AML-193 (cell line): ENCODE measurements around the gene OR6N1.
A peak's percentile ranks its signal among the peaks of the same experiment; 100 is the strongest.

Experiments
- DNase-seq, 2 experiments: peaks; one replicate each; lab custom pipeline; 2025; lab: John Stamatoyannopoulos, UW

Gene OR6N1

GRCh38 chr1:158771950-158772866 is at the start of gene OR6N1:
TSS of gene OR6N1 (minus strand) at chr1:158772195. CDS start at chr1:158766682, 5,513 bp downstream.
- DNase-seq: no peak

- DNase-seq: no peak
Measured at GRCh38 chr1:158821723-158822122, 49.7 kb upstream of the OR6N1 start.

- DNase-seq: no peak
Measured at GRCh38 chr1:158819461-158820443, 47.8 kb upstream of the OR6N1 start.

GRCh38 chr1:158818975-158819431 is 47.0 kb upstream of the OR6N1 start:
- no peak for DNase-seq

GRCh38 chr1:158818560-158818959 is 46.6 kb upstream of the OR6N1 start:
- DNase-seq: peak; percentile 73 to 78

GRCh38 chr1:158814970-158815369 is 43.0 kb upstream of the OR6N1 start:
- no peak for DNase-seq

- peak; percentile 39 to 48 for DNase-seq
Measured at GRCh38 chr1:158813164-158813563, 41.2 kb upstream of the OR6N1 start.

GRCh38 chr1:158812336-158812735 is 40.3 kb upstream of the OR6N1 start:
- DNase-seq: no peak

- peak; percentile 67 to 69 for DNase-seq
Measured at GRCh38 chr1:158810311-158810710, 38.3 kb upstream of the OR6N1 start.

- DNase-seq: peak; percentile 81 to 92
Measured at GRCh38 chr1:158809862-158810261, 37.9 kb upstream of the OR6N1 start.

GRCh38 chr1:158809256-158809655 is 37.3 kb upstream of the OR6N1 start:
- DNase-seq: peak; percentile 66 to 74

GRCh38 chr1:158806916-158807536 is 35.0 kb upstream of the OR6N1 start:
- no peak for DNase-seq

GRCh38 chr1:158803678-158804077 is 31.7 kb upstream of the OR6N1 start:
- no peak for DNase-seq

- peak in 1 of 2 experiments; percentile 2 for DNase-seq
Measured at GRCh38 chr1:158801396-158801795, 29.4 kb upstream of the OR6N1 start.

- DNase-seq: peak; percentile 19 to 43
Measured at GRCh38 chr1:158800526-158800925, 28.5 kb upstream of the OR6N1 start.

- DNase-seq: no peak
Measured at GRCh38 chr1:158799689-158800088, 27.7 kb upstream of the OR6N1 start.

- DNase-seq: peak; percentile 22 to 23
Measured at GRCh38 chr1:158798531-158798930, 26.5 kb upstream of the OR6N1 start.

- DNase-seq: no peak
Measured at GRCh38 chr1:158794247-158794646, 22.3 kb upstream of the OR6N1 start.

- peak; percentile 22 to 39 for DNase-seq
Measured at GRCh38 chr1:158793604-158794003, 21.6 kb upstream of the OR6N1 start.

- DNase-seq: no peak
Measured at GRCh38 chr1:158781104-158781503, 9.1 kb upstream of the OR6N1 start, which contains the start of gene OR6N2. TSS of gene OR6N2 (minus strand) at chr1:158781204. CDS start at chr1:158777635, 3,569 bp downstream.

GRCh38 chr1:158754420-158754819 is 17.6 kb downstream of the OR6N1 start, which contains the start of gene OR6K6:
TSS of gene OR6K6 (plus strand) at chr1:158754720. CDS start at chr1:158754888, 168 bp downstream.
- DNase-seq: no peak
